ENCODE data around the gene TMPRSS11E. TPM values are rescaled to one million over a fixed set of nuclear protein-coding genes. Genes with fewer than 3 reads are reported as not detected.
A peak's percentile ranks its signal among the peaks of the same experiment; 100 is the strongest.

The TMPRSS11E gene
- total and polyA plus RNA-seq, 2 donors from 2014 or later, result 0.24 to 2.3 TPM

- Histone ChIP-seq H3K4me1 (ENCODE audit: control insufficient read depth in 2 of 3, insufficient read depth in 2 of 3, low read depth in 1 of 3, low read length in 3 of 3) (no peaks in the 10 kb centered on the region), H3K9ac (ENCODE audit: low read length in 3 of 3) (no peak overlapping the region), H3K27ac (ENCODE audit: low read depth in 2 of 2, low read length in 2 of 2) (no peak overlapping the region), H3K9me3 (ENCODE audit: control insufficient read depth in 2 of 3, insufficient read depth in 1 of 3, low read length in 3 of 3) (no peaks in the 10 kb centered on the region), H3K4me3 (ENCODE audit: low read length in 3 of 3) (no peak overlapping the region), H3K27me3 (ENCODE audit: control insufficient read depth, insufficient read depth, low read length) (no peaks in the 10 kb centered on the region), H3K36me3 (ENCODE audit: control insufficient read depth in 2 of 3, insufficient read depth in 3 of 3, low read length in 3 of 3) (no peaks in the 10 kb centered on the region)
- TF ChIP-seq CTCF (IDR thresholded peaks at IDR 0.05; ENCODE audit: borderline replicate concordance, extremely low read depth, insufficient read depth), result no peak
- DNase-seq (no peak), FAIRE-seq (no peak)
- intact Hi-C loops (cut with DNase I), result no loop called here
Measured at GRCh38 chr4:68416591-68416990, 30.7 kb upstream of the TMPRSS11E start.

- Histone ChIP-seq H3K4me3 (ENCODE audit: low read length in 3 of 3) (no peak overlapping the region), H3K9me3 (ENCODE audit: control insufficient read depth in 2 of 3, insufficient read depth in 1 of 3, low read length in 3 of 3) (no peaks in the 10 kb centered on the region), H3K27me3 (ENCODE audit: control insufficient read depth, insufficient read depth, low read length) (no peaks in the 10 kb centered on the region), H3K4me1 (ENCODE audit: control insufficient read depth in 2 of 3, insufficient read depth in 2 of 3, low read depth in 1 of 3, low read length in 3 of 3) (no peaks in the 10 kb centered on the region), H3K27ac (ENCODE audit: low read depth in 2 of 2, low read length in 2 of 2) (no peak overlapping the region), H3K36me3 (ENCODE audit: control insufficient read depth in 2 of 3, insufficient read depth in 3 of 3, low read length in 3 of 3) (no peaks in the 10 kb centered on the region), H3K9ac (ENCODE audit: low read length in 3 of 3) (no peak overlapping the region)
- intact Hi-C loops (cut with DNase I), result no loop called here
- DNase-seq (no peak), FAIRE-seq (peak; percentile 95)
- TF ChIP-seq CTCF (IDR thresholded peaks at IDR 0.05; ENCODE audit: borderline replicate concordance, extremely low read depth, insufficient read depth), result no peak
Measured at GRCh38 chr4:68426516-68426915, 20.7 kb upstream of the TMPRSS11E start.

DNA sequence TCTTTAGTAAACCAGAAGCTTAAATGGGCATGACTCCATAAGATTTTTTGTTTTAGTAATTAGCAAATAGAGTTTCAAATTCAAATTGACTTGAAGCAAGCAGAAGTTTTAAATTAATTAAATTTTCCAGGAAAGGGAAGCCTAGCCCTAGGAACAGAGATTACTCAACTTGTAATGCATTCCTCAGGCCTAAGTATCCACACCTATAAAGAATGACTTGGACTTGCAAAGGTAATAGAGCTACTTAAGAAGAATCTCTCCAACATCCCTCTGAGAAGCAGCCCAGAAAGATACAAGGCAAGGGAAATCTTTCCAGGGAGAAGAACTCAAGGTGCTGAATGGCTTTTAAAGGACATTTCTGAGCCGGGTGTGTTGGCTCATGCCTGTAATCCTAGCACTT, 16.9 kb upstream of the TMPRSS11E start:
- Histone ChIP-seq H3K27me3 (ENCODE audit: control insufficient read depth, insufficient read depth, low read length) (no peaks in the 10 kb centered on the region), H3K9me3 (ENCODE audit: control insufficient read depth in 2 of 3, insufficient read depth in 1 of 3, low read length in 3 of 3) (no peaks in the 10 kb centered on the region), H3K27ac (ENCODE audit: low read depth in 2 of 2, low read length in 2 of 2) (no peak overlapping the region), H3K4me3 (ENCODE audit: low read length in 3 of 3) (no peak overlapping the region), H3K9ac (ENCODE audit: low read length in 3 of 3) (no peak overlapping the region), H3K4me1 (ENCODE audit: control insufficient read depth in 2 of 3, insufficient read depth in 2 of 3, low read depth in 1 of 3, low read length in 3 of 3) (no peaks in the 10 kb centered on the region), H3K36me3 (ENCODE audit: control insufficient read depth in 2 of 3, insufficient read depth in 3 of 3, low read length in 3 of 3) (no peaks in the 10 kb centered on the region)
- no peak for FAIRE-seq
- no peak for TF ChIP-seq CTCF (IDR thresholded peaks at IDR 0.05; ENCODE audit: borderline replicate concordance, extremely low read depth, insufficient read depth)
- DNase-seq, result no peak
- intact Hi-C loops (cut with DNase I), result no loop called here

DNA sequence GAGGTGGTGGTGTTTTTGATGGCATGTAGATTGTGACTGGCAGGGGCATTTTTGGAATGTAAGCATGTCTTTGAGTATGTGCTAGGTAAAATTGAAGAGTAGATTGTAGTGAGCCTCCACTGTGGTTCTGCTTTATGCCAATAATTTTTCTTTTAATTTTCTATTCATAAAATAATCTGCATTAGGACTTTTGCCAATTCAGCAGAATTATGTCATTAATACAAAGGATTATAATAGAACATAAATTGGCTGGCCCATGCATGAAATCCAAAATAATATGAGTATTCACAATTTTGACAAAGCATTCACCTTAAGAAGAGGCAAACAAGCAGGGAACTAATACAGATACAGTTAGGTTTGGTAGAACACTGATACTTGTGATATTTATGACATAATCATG, 14.9 kb upstream of the TMPRSS11E start:
- intact Hi-C loops (cut with DNase I), result no loop called here
- TF ChIP-seq CTCF (IDR thresholded peaks at IDR 0.05; ENCODE audit: borderline replicate concordance, extremely low read depth, insufficient read depth), result no peak
- Histone ChIP-seq H3K4me1 (ENCODE audit: control insufficient read depth in 2 of 3, insufficient read depth in 2 of 3, low read depth in 1 of 3, low read length in 3 of 3) (no peaks in the 10 kb centered on the region), H3K27me3 (ENCODE audit: control insufficient read depth, insufficient read depth, low read length) (no peaks in the 10 kb centered on the region), H3K4me3 (ENCODE audit: low read length in 3 of 3) (no peak overlapping the region), H3K27ac (ENCODE audit: low read depth in 2 of 2, low read length in 2 of 2) (no peak overlapping the region), H3K36me3 (ENCODE audit: control insufficient read depth in 2 of 3, insufficient read depth in 3 of 3, low read length in 3 of 3) (no peaks in the 10 kb centered on the region), H3K9ac (ENCODE audit: low read length in 3 of 3) (no peak overlapping the region), H3K9me3 (ENCODE audit: control insufficient read depth in 2 of 3, insufficient read depth in 1 of 3, low read length in 3 of 3) (no peaks in the 10 kb centered on the region)
- DNase-seq (no peak), FAIRE-seq (no peak)

All from kidney (tissue), 14 donors.